IPS DF 6.9 (cell line): Measurements from ENCODE around the gene CAPN3.

Experiments
- DNase-seq: peaks from one replicate; pipeline ENCODE4 v3.0.0-alpha.2; 2013; ENCODE audit warnings: low read depth, low spot score
- H3K27ac ChIP-seq: one replicate; pipeline ENCODE4 v1.5.1; 2013; ENCODE audit warnings: low read length, control low read depth
- H3K27me3 ChIP-seq: 2 replicates; pipeline ENCODE4 v1.6.1; 2013; ENCODE audit warnings: mild to moderate bottlenecking, low read length; ENCODE audit not compliant: control insufficient read depth, insufficient read depth
- H3K36me3 ChIP-seq: 2 replicates; pipeline ENCODE4 v1.6.1; 2013; ENCODE audit warnings: low read length; ENCODE audit not compliant: control insufficient read depth, insufficient read depth
- H3K4me1 ChIP-seq: 2 replicates; pipeline ENCODE4 v1.6.1; 2013; ENCODE audit warnings: low read length; ENCODE audit not compliant: control insufficient read depth, insufficient read depth
- H3K4me3 ChIP-seq: 2 replicates; pipeline ENCODE4 v1.5.1; 2013; ENCODE audit warnings: mild to moderate bottlenecking, low read length
- H3K9me3 ChIP-seq: 2 replicates; pipeline ENCODE4 v1.6.1; 2013; ENCODE audit warnings: low read length, inconsistent platforms; ENCODE audit not compliant: control insufficient read depth, insufficient read depth
- WGBS: extraction: QIAGEN DNeasy Blood & Tissue Kit; methylation state at CpG from one replicate; pipeline ENCODE4 v1.1.7; 2013; ENCODE audit warnings: mixed read lengths, missing lambda C conversion rate; ENCODE audit not compliant: insufficient read length, insufficient coverage; 5-methylcytosine and 5-hydroxymethylcytosine counted together

Gene CAPN3

DNA sequence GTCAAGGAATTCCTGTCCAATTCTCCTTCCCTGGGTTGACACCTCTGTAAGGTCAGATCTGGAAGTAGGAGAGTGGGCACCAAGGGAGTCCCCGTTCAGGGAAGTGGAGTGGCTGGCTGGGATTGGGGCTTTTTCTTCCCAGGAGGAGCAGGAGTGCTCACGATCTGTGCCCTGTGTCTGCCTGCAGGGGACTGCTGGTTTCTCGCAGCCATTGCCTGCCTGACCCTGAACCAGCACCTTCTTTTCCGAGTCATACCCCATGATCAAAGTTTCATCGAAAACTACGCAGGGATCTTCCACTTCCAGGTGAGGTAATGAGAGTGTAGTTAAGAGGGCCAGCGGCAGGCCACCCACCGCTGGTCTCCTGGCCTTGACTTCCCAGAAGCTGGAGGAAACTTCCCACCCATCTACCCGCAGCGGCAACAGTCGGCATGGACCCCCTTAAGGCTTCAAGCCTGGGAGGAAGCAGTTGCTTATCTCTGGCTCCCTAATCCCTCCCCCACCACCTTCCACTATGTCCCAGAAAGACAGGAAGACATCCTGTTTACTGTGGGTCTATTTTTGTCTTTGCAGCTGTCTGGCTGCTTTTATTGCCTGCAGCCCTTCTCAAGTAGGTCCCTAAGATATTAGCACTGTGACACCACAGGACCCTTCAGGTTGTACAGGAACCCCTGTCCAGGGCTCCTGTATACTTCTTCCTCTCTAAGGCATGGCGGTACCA is 26.8 kb downstream of the CAPN3 start:
- no CpG with 5 or more reads among the region's 12 CpGs for WGBS
- H3K27ac ChIP-seq, result no peak overlapping the region
- H3K36me3 ChIP-seq, result no peaks in the 10 kb centered on the region
- no peak for DNase-seq
- no peak overlapping the region for H3K4me3 ChIP-seq
- H3K9me3 ChIP-seq, result no peaks in the 10 kb centered on the region
- peaks cover 5% of the 10 kb centered on the region; the same call in 1 of the 2 replicates for H3K4me1 ChIP-seq
- no peaks in the 10 kb centered on the region for H3K27me3 ChIP-seq

DNA sequence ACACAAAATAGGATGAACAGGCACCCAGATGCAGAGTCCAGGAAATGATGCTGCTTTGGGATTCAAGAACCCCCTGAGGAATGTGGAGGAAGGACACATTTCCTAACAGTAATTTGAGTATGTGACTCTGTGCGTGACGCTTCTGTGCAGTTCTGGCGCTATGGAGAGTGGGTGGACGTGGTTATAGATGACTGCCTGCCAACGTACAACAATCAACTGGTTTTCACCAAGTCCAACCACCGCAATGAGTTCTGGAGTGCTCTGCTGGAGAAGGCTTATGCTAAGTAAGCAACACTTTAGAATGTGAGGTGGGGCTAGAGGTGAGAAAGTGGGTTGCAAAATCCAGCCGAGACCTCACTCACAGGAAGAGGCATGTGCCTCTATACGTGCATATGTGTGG is 28.3 kb downstream of the CAPN3 start:
- peaks cover 5% of the 10 kb centered on the region; the same call in 1 of the 2 replicates for H3K4me1 ChIP-seq
- no peak overlapping the region for H3K27ac ChIP-seq
- no peaks in the 10 kb centered on the region for H3K36me3 ChIP-seq
- H3K27me3 ChIP-seq, result no peaks in the 10 kb centered on the region
- DNase-seq, result no peak
- WGBS, result no CpG with 5 or more reads among the region's 8 CpGs
- H3K4me3 ChIP-seq, result no peak overlapping the region
- H3K9me3 ChIP-seq, result no peaks in the 10 kb centered on the region

DNA sequence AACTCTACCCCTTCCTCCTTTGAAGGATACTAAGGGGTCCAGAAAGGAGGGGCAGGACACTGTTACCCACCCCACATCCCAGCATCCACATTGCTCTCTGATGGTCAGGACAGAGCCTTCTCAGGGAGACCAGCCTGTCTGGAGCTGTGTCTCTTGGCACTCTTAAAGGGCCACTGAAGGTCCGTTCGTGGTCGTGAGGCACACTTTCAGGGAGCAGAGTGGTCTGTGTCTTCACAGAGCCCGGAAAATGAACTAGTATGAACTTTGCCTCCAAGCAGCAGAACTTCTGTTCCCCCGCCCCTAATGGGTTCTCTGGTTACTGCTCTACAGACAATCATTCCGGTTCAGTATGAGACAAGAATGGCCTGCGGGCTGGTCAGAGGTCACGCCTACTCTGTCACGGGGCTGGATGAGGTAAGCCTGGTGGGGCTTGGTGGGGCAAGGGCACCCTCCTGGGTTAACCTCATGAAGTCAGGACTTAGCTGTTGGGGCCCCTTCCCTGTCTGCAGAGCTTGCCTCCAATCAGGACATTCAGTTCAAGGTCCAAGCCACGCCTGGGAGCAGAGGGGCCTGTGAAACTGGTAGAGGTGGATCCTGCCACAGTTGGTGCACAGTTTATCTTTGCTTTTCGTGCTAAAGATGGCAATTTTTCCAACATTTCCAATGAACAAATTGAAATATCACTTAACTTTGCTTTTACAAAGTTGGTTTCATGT is 33.2 kb downstream of the CAPN3 start:
- WGBS, result no CpG with 5 or more reads among the region's 11 CpGs

DNA sequence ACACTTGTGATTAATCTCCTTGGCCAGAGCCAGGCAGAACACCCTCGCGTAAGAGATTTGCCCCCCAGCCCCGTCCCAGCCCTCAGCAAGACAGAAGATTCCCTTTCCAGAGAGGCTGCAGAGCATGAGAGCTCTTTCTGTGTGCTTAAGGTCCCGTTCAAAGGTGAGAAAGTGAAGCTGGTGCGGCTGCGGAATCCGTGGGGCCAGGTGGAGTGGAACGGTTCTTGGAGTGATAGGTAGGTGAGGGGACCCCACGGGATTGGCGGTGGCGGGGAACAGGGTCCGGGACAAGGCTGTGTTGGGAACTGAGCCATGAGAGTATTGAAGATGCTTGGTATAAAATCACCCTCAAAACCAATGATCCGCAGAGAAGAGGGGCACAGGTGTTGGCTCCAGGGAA is 34.8 kb downstream of the CAPN3 start:
- no peaks in the 10 kb centered on the region for H3K4me1 ChIP-seq
- H3K27ac ChIP-seq, result no peak overlapping the region
- no peaks in the 10 kb centered on the region for H3K36me3 ChIP-seq
- H3K9me3 ChIP-seq, result no peaks in the 10 kb centered on the region
- DNase-seq, result no peak
- no CpG with 5 or more reads among the region's 13 CpGs for WGBS
- no peaks in the 10 kb centered on the region for H3K27me3 ChIP-seq
- H3K4me3 ChIP-seq, result no peak overlapping the region

More for the DNA sequence above, 33.2 kb downstream of the CAPN3 start:
- Histone ChIP-seq H3K27me3 (no peaks in the 10 kb centered on the region), H3K4me1 (no peaks in the 10 kb centered on the region), H3K27ac (no peak overlapping the region), H3K9me3 (no peaks in the 10 kb centered on the region), H3K36me3 (no peaks in the 10 kb centered on the region), H3K4me3 (no peak overlapping the region)
- no peak for DNase-seq

DNA sequence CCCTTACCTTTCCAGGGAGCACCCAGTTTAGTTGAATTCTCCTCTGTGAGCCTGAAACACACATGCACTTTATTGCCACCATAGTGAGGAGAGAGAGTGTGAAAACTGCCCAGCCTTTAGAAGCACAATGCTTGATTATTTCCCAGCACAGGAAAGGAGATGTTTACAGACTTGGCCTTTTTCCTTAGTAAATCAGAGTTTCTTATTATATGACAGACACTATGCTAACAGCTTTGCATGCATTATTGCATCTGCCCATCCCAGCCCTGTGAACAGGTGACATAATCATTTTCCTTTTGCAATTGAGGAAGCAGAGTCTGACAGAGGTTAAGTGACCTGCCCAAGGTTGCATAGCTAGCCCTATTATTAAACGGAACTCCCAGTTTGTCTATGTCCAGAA is 36.5 kb downstream of the CAPN3 start:
- Histone ChIP-seq H3K4me3 (no peak overlapping the region), H3K9me3 (no peaks in the 10 kb centered on the region), H3K27ac (no peak overlapping the region), H3K27me3 (no peaks in the 10 kb centered on the region), H3K36me3 (no peaks in the 10 kb centered on the region), H3K4me1 (no peaks in the 10 kb centered on the region)
- WGBS, result no CpG with 5 or more reads among the region's 1 CpG
- DNase-seq, result no peak

DNA sequence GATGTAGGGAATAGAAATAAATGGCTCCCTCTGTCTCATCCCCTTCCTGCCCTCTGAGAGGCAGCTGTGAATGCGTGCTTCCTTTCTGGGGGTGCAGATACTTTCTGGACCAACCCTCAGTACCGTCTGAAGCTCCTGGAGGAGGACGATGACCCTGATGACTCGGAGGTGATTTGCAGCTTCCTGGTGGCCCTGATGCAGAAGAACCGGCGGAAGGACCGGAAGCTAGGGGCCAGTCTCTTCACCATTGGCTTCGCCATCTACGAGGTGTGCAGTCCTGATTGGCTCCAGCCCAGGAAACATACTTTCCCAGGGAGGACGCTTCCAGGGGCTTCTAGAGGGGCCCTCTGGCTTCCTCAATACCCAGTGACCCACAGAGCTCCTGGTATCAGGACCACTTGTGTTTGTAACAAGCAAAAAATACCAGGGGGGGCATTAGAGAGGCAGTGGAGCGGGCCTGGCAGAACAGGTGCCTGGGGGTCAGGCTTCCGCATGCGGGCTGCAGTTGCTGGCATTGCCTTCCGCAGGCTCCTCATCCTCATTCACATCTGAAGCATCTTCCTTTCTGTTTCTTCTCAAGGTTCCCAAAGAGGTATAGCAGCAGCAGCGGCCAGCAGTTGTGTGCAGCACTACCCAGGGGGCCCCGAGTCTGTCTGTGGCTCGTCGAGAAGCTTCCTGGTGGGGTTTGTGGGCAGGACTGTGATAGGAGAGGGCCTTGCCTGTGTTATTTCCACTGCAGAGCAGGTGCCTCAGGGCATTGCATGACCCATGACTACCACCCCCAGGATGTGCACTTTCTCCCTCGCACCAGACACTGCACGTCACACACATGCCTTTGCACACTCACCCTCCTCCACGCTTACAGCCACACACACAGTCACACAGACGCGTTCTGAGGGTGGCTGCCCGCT is 42.5 kb downstream of the CAPN3 start:
- no peak for DNase-seq
- WGBS, result no CpG with 5 or more reads among the region's 24 CpGs
- no peak overlapping the region for H3K27ac ChIP-seq
- no peaks in the 10 kb centered on the region for H3K27me3 ChIP-seq
- no peaks in the 10 kb centered on the region for H3K9me3 ChIP-seq
- no peaks in the 10 kb centered on the region for H3K4me1 ChIP-seq
- no peaks in the 10 kb centered on the region for H3K36me3 ChIP-seq
- H3K4me3 ChIP-seq, result no peak overlapping the region

DNA sequence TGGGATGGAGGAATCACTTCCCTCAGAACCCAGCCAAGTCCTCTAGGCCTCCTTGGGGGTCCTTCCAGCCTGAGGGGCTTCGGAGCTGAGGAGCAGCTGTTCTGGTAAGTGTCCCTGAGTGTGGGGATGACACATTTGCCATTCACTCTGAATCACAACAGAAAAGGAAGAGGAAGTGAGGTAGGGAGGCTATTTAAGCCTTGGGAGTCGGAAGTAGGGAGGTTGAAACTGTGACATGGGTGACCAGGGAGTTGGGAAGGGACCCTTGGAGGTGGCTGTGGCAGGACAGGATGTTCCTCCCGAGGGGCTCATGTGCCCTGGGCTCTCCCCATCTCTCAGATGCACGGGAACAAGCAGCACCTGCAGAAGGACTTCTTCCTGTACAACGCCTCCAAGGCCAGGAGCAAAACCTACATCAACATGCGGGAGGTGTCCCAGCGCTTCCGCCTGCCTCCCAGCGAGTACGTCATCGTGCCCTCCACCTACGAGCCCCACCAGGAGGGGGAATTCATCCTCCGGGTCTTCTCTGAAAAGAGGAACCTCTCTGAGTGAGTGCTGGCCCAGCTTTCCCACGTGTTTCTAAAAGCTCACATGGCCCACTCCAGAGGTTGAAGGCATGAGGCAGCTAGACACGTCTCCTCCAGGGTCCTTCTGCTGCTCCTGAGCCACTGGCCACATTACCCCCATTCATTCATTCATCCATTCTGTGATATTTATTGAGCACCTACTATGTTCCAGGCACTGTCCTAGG is 43.3 kb downstream of the CAPN3 start:
- WGBS, result no CpG with 5 or more reads among the region's 15 CpGs
- H3K27ac ChIP-seq, result no peak overlapping the region
- H3K4me3 ChIP-seq, result no peak overlapping the region
- H3K27me3 ChIP-seq, result no peaks in the 10 kb centered on the region
- no peaks in the 10 kb centered on the region for H3K4me1 ChIP-seq
- no peak for DNase-seq
- no peaks in the 10 kb centered on the region for H3K36me3 ChIP-seq
- H3K9me3 ChIP-seq, result no peaks in the 10 kb centered on the region

DNA sequence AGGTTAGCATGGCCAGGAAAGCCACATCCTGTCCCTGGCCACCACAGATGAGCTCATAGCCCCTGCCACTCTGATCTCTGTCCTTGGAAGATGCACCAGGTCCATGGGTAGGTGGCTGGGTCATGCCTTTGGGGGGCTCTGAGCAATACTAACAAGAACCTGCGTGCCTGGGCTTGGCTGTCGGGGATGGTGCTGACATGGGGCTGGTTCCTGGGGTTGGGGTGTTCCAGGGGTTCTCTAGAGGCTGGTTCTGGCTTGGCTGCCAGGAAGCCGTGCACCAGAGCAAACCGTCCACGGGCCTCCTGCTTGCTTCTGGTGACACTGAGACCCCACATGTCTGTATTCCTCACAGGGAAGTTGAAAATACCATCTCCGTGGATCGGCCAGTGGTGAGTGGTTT is 44.1 kb downstream of the CAPN3 start:
- Histone ChIP-seq H3K36me3 (no peaks in the 10 kb centered on the region), H3K4me3 (no peak overlapping the region), H3K27me3 (no peaks in the 10 kb centered on the region), H3K9me3 (no peaks in the 10 kb centered on the region), H3K4me1 (no peaks in the 10 kb centered on the region), H3K27ac (no peak overlapping the region)
- DNase-seq, result no peak
- WGBS, result no CpG with 5 or more reads among the region's 7 CpGs

DNA sequence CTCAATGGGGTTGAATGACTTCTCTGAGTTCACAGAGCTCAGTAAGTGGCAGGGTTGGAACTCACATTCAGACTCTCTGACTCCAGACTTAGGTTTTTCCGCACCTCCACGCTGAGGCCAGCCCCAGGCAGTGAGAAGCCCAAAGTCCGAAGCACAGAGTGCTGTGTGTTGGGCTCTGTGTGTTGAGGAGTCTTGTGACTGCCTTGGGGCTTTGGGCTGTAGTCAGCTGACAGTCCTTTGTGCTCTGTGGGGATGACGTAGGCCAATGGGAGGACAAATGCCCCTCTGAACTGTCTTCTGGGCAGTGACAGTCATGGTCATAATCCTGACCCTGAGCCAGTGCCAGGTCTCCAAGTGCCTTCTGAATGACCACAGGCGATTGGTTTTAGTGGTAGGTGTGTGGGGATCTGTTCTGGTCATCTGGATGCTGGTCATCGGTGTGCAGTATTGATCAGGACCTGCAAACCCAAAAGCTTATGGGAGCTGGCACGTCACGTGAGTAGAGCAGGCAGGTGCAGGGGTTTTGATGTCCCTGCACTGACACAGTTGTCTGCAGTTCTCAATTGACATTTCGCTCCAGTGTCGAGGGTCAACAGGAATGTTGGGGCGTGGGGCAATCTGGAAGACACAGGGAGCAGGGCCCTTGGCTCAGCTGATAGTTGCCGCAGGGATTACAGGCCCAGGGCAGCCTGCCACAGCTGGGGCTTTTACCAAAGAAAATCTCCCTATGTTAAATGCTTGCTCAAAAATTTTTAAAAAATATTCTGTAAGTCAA is 45.3 kb downstream of the CAPN3 start:
- H3K4me3 ChIP-seq, result no peak overlapping the region
- no CpG with 5 or more reads among the region's 12 CpGs for WGBS
- H3K9me3 ChIP-seq, result no peaks in the 10 kb centered on the region
- no peak overlapping the region for H3K27ac ChIP-seq
- H3K27me3 ChIP-seq, result no peaks in the 10 kb centered on the region
- H3K4me1 ChIP-seq, result no peaks in the 10 kb centered on the region
- no peak for DNase-seq
- H3K36me3 ChIP-seq, result no peaks in the 10 kb centered on the region
